Activated naive CD8-positive, alpha-beta T cell treated with anti-CD3 and anti-CD28 coated beads, Interleukin-2, amount 50 U/mL, for 16 hours (primary cell): ENCODE results near the gene EEF2K.

Experiments
- DNase-seq: peaks from one replicate; pipeline ENCODE4 v3.0.0-alpha.2; 2020; ENCODE audit warnings: low read depth, low spot score

Gene EEF2K

GRCh38 chr16:22330326-22330725 is 124.2 kb downstream of the EEF2K start:
- no peak for DNase-seq

- DNase-seq = no peak
Observed at GRCh38 chr16:22333457-22333994, 127.4 kb downstream of the EEF2K start.

- no peak for DNase-seq
Observed at GRCh38 chr16:22335668-22336246, 129.7 kb downstream of the EEF2K start.

GRCh38 chr16:22336581-22336980 is 130.5 kb downstream of the EEF2K start:
- no peak for DNase-seq

GRCh38 chr16:22337045-22337444 is 131.0 kb downstream of the EEF2K start:
- no peak for DNase-seq

GRCh38 chr16:22337849-22338635 is 132.0 kb downstream of the EEF2K start:
- DNase-seq = no peak
